GM18868 (cell line): ENCODE results near the gene PARS2.
A peak's percentile ranks its signal among the peaks of the same experiment; 100 is the strongest.

Experiments
- ATAC-seq: cut with Tn5 transposase; IDR thresholded peaks from one replicate; pipeline ENCODE4 v1.9.1; 2021; ENCODE audit warnings: mild to moderate bottlenecking, moderate library complexity; ENCODE audit not compliant: unreplicated experiment

The PARS2 gene

GRCh38 chr1:54764133-54764921, at the start of gene PARS2:
PARS2 (minus strand) TSS chr1:54764523; CDS start chr1:54759161, 5,362 bp downstream.
- ATAC-seq, result peak; percentile 94

- no peak for ATAC-seq
These were observed 49.8 kb upstream of the PARS2 start for GRCh38 chr1:54814126-54814498.

GRCh38 chr1:54813485-54814125, 49.3 kb upstream of the PARS2 start:
- ATAC-seq, result peak; percentile 25

- peak; percentile 60 for ATAC-seq
These were observed 48.6 kb upstream of the PARS2 start for GRCh38 chr1:54812801-54813484.

- no peak for ATAC-seq
These were observed 47.7 kb upstream of the PARS2 start for GRCh38 chr1:54811739-54812655.

GRCh38 chr1:54811066-54811465, 46.7 kb upstream of the PARS2 start:
- ATAC-seq, result no peak

GRCh38 chr1:54810153-54810942, 46.0 kb upstream of the PARS2 start:
- ATAC-seq, result peak; percentile 63

GRCh38 chr1:54809496-54810074, 45.3 kb upstream of the PARS2 start:
- ATAC-seq, result no peak

GRCh38 chr1:54808443-54809207, 44.3 kb upstream of the PARS2 start:
- no peak for ATAC-seq

GRCh38 chr1:54807756-54808155, 43.4 kb upstream of the PARS2 start:
- ATAC-seq, result no peak

- ATAC-seq, result no peak
These were observed 42.7 kb upstream of the PARS2 start for GRCh38 chr1:54806931-54807611.

GRCh38 chr1:54805981-54806381, 41.7 kb upstream of the PARS2 start:
- no peak for ATAC-seq

- ATAC-seq, result no peak
These were observed 41.1 kb upstream of the PARS2 start for GRCh38 chr1:54805466-54805865.

GRCh38 chr1:54804471-54805132, 40.3 kb upstream of the PARS2 start:
- ATAC-seq, result no peak

- ATAC-seq, result no peak
These were observed 39.6 kb upstream of the PARS2 start for GRCh38 chr1:54803761-54804470.

GRCh38 chr1:54800899-54801759, 36.8 kb upstream of the PARS2 start, which contains the start of gene TTC22:
TTC22 (minus strand) TSS chr1:54801323; CDS start chr1:54801163, 160 bp downstream.
- peak; percentile 87 for ATAC-seq
